Upper lobe of left lung (tissue), 4 donors: ENCODE measurements around the gene CAPN9.

ENCODE experiments used
- CTCF ChIP-seq, 6 experiments: fragments of 450-650 bp in 4 of 6; fragments of 200-600 bp in 2 of 6; sonication (generic) in 2 of 6; IDR thresholded peaks; one replicate each; pipeline ENCODE4 v1.5.1; 2016 to 2019; ENCODE audit warnings: antibody characterized with exemption in 6 of 6
- POLR2A ChIP-seq, 4 donors: fragments of 450-650 bp; IDR thresholded peaks; one replicate each; pipeline ENCODE4 v1.5.1; 2016 to 2017; ENCODE audit warnings: antibody characterized with exemption in 4 of 4, mild to moderate bottlenecking in 2 of 4
- POLR2AphosphoS5 ChIP-seq, 2 donors: sonication (generic); formaldehyde crosslinking; IDR thresholded peaks; one replicate each; pipeline ENCODE4 v1.5.1; 2017; ENCODE audit warnings: antibody characterized with exemption in 2 of 2

- TF ChIP-seq CTCF (IDR thresholded peaks at IDR 0.05) (no peak), POLR2AphosphoS5 (IDR thresholded peaks at IDR 0.05) (no peak), POLR2A (IDR thresholded peaks at IDR 0.05) (no peak)
Observed at GRCh38 chr1:230707732-230708630, 39.2 kb upstream of the CAPN9 start.
